Sigmoid colon (tissue), 4 donors: ENCODE results near the gene ZNF532.

Experiments
- EP300 ChIP-seq, 4 donors: sonication (generic); formaldehyde crosslinking; IDR thresholded peaks; one replicate each; pipeline ENCODE4 v1.6.1; 2017; ENCODE audit warnings: antibody characterized with exemption in 4 of 4
- POLR2A ChIP-seq, 2 donors: fragments of 450-650 bp; IDR thresholded peaks; one replicate each; pipeline ENCODE4 v1.6.1; 2016; ENCODE audit warnings: antibody characterized with exemption in 2 of 2, mild to moderate bottlenecking in 2 of 2, moderate library complexity in 2 of 2
- POLR2AphosphoS5 ChIP-seq, 4 donors: sonication (generic); formaldehyde crosslinking; IDR thresholded peaks; one replicate each; pipeline ENCODE4 v1.6.1; 2017; ENCODE audit warnings: antibody characterized with exemption in 4 of 4
- TF ChIP-seq, protein P1 (sequence below), 4 experiments: fragments of 450-650 bp in 3 of 4; fragments of 200-600 bp in 1 of 4; IDR thresholded peaks; one replicate each; pipeline ENCODE4 v1.5.1; 2016 to 2019; ENCODE audit warnings: antibody characterized with exemption in 4 of 4, mild to moderate bottlenecking in 3 of 4, moderate library complexity in 2 of 4

DNA sequence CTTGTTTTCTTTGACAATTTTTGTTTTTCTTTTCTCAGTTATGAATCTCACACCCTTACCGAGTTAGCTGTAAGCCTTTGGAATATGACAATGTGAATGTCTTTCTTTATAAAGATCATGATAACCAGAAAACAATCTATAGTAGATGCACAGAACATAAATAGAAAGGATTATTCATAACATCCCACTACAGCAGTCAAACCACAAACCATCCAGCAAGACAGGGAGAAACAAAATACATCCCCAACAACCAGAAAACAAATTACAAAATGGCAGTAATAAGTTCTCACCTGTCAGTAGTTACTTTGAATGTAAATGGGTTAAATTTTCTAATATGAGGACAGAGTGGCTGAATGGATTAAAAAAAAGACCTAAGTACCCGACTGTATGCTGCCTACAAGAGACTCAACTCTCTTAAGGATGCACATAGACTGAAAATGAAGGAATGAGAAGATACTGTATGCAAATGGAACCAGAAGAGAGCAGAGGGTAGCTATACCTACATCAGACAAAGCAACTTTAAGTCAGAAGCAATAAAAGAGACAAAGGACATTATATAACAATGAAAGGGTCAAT lies 124.6 kb downstream of the ZNF532 start:
- TF ChIP-seq POLR2AphosphoS5 (IDR thresholded peaks at IDR 0.05): no peak
- TF ChIP-seq, protein P1, sequence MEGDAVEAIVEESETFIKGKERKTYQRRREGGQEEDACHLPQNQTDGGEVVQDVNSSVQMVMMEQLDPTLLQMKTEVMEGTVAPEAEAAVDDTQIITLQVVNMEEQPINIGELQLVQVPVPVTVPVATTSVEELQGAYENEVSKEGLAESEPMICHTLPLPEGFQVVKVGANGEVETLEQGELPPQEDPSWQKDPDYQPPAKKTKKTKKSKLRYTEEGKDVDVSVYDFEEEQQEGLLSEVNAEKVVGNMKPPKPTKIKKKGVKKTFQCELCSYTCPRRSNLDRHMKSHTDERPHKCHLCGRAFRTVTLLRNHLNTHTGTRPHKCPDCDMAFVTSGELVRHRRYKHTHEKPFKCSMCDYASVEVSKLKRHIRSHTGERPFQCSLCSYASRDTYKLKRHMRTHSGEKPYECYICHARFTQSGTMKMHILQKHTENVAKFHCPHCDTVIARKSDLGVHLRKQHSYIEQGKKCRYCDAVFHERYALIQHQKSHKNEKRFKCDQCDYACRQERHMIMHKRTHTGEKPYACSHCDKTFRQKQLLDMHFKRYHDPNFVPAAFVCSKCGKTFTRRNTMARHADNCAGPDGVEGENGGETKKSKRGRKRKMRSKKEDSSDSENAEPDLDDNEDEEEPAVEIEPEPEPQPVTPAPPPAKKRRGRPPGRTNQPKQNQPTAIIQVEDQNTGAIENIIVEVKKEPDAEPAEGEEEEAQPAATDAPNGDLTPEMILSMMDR (IDR thresholded peaks at IDR 0.05): no peak
- TF ChIP-seq EP300 (IDR thresholded peaks at IDR 0.05): no peak
- no peak for TF ChIP-seq POLR2A (IDR thresholded peaks at IDR 0.05)
